ENCODE measurements around the gene ZNF490. TPM values are rescaled to one million over a fixed set of nuclear protein-coding genes. Genes with fewer than 3 reads are reported as not detected.

ZNF490 gene
- total RNA-seq, 4 donors from 2014 or later, result 5.1 to 8.6 (median 6.7) TPM

- no peak for ATAC-seq
- H3K4me3 ChIP-seq, result no peak overlapping the region
- no peaks in the 10 kb centered on the region for H3K9me3 ChIP-seq
- no peak for TF ChIP-seq POLR2A (IDR thresholded peaks at IDR 0.05)
- no peak for TF ChIP-seq POLR2AphosphoS5 (IDR thresholded peaks at IDR 0.05)
- no peak for TF ChIP-seq CTCF (IDR thresholded peaks at IDR 0.05)
- no peak for TF ChIP-seq EP300 (IDR thresholded peaks at IDR 0.05)
- H3K36me3 ChIP-seq, result no peaks in the 10 kb centered on the region
- 90 to 92% methylated on average over 4 to 6 of the region's 22 CpGs for WGBS, 2 donors (ENCODE audit: low coverage in 1 of 2)
- H3K4me1 ChIP-seq, result peaks cover 0 to 13% (median 10%) of the 10 kb centered on the region in 3 donors
- no peak overlapping the region for H3K27ac ChIP-seq
- no peaks in the 10 kb centered on the region for H3K27me3 ChIP-seq
Observed at GRCh38 chr19:12638611-12639182, 28.1 kb upstream of the ZNF490 start.

- ATAC-seq, result no peak
- 85 to 100% methylated on average over 2 to 4 of the region's 13 CpGs for WGBS, 2 donors (ENCODE audit: low coverage in 1 of 2)
Observed at GRCh38 chr19:12636631-12637030, 26.0 kb upstream of the ZNF490 start.

GRCh38 chr19:12629215-12629614, 18.6 kb upstream of the ZNF490 start:
- Histone ChIP-seq H3K4me3 (no peak overlapping the region), H3K36me3 (peaks cover 5 to 84% of the 10 kb centered on the region in 2 donors)
- 99 to 100% methylated on average over 3 to 7 of the region's 7 CpGs for WGBS, 2 donors (ENCODE audit: low coverage in 1 of 2)

More at GRCh38 chr19:12636631-12637030, 26.0 kb upstream of the ZNF490 start:
- H3K27me3 ChIP-seq, result no peaks in the 10 kb centered on the region
- H3K4me3 ChIP-seq, result no peak overlapping the region
- H3K27ac ChIP-seq, result no peak overlapping the region
- no peak for TF ChIP-seq CTCF (IDR thresholded peaks at IDR 0.05)
- TF ChIP-seq POLR2AphosphoS5 (IDR thresholded peaks at IDR 0.05), result no peak
- no peak for TF ChIP-seq EP300 (IDR thresholded peaks at IDR 0.05)
- TF ChIP-seq POLR2A (IDR thresholded peaks at IDR 0.05), result no peak
- peaks cover 0 to 18% of the 10 kb centered on the region in 2 donors for H3K36me3 ChIP-seq
- no peaks in the 10 kb centered on the region for H3K9me3 ChIP-seq
- peaks cover 0 to 13% (median 10%) of the 10 kb centered on the region in 3 donors for H3K4me1 ChIP-seq

GRCh38 chr19:12628040-12629022, 17.7 kb upstream of the ZNF490 start:
- 92 to 95% methylated on average over 13 to 17 of the region's 17 CpGs for WGBS, 2 donors (ENCODE audit: low coverage in 1 of 2)
- H3K9me3 ChIP-seq, result peaks cover 0 to 15% (median 0%) of the 10 kb centered on the region in 3 donors
- H3K4me3 ChIP-seq, result no peak overlapping the region
- no peak for ATAC-seq
- TF ChIP-seq POLR2A (IDR thresholded peaks at IDR 0.05) (no peak), CTCF (IDR thresholded peaks at IDR 0.05) (no peak)
- H3K4me1 ChIP-seq, result no peaks in the 10 kb centered on the region
- no peaks in the 10 kb centered on the region for H3K27me3 ChIP-seq
- H3K36me3 ChIP-seq, result peaks cover 5 to 90% of the 10 kb centered on the region in 2 donors
- no peak overlapping the region for H3K27ac ChIP-seq

More at GRCh38 chr19:12629215-12629614, 18.6 kb upstream of the ZNF490 start:
- ATAC-seq, result no peak
- TF ChIP-seq EP300 (IDR thresholded peaks at IDR 0.05) (no peak), POLR2A (IDR thresholded peaks at IDR 0.05) (no peak), POLR2AphosphoS5 (IDR thresholded peaks at IDR 0.05) (no peak), CTCF (IDR thresholded peaks at IDR 0.05) (no peak)
- no peaks in the 10 kb centered on the region for H3K4me1 ChIP-seq
- peaks cover 0 to 15% (median 0%) of the 10 kb centered on the region in 3 donors for H3K9me3 ChIP-seq
- H3K27me3 ChIP-seq, result no peaks in the 10 kb centered on the region
- no peak overlapping the region for H3K27ac ChIP-seq
